Measurements from ENCODE around the gene ZSCAN5C.

- TF ChIP-seq EZH2 (IDR thresholded peaks at IDR 0.05; ENCODE audit: borderline replicate concordance, low read length) (no peak), CTCF (IDR thresholded peaks at IDR 0.05; ENCODE audit: low read length) (no peak)
Observed at GRCh38 chr19:56199687-56200086, 2.4 kb upstream of the ZSCAN5C start.
